Sigmoid colon (tissue), 4 donors: ENCODE results near the gene TENM4.

Source experiments
- EP300 ChIP-seq, 4 donors: sonication (generic); formaldehyde crosslinking; IDR thresholded peaks; one replicate each; pipeline ENCODE4 v1.6.1; 2017; ENCODE audit warnings: antibody characterized with exemption in 4 of 4
- POLR2A ChIP-seq, 2 donors: fragments of 450-650 bp; IDR thresholded peaks; one replicate each; pipeline ENCODE4 v1.6.1; 2016; ENCODE audit warnings: antibody characterized with exemption in 2 of 2, mild to moderate bottlenecking in 2 of 2, moderate library complexity in 2 of 2
- POLR2AphosphoS5 ChIP-seq, 4 donors: sonication (generic); formaldehyde crosslinking; IDR thresholded peaks; one replicate each; pipeline ENCODE4 v1.6.1; 2017; ENCODE audit warnings: antibody characterized with exemption in 4 of 4
- TF ChIP-seq, protein P1 (sequence below), 4 experiments: fragments of 450-650 bp in 3 of 4; fragments of 200-600 bp in 1 of 4; IDR thresholded peaks; one replicate each; pipeline ENCODE4 v1.5.1; 2016 to 2019; ENCODE audit warnings: antibody characterized with exemption in 4 of 4, mild to moderate bottlenecking in 3 of 4, moderate library complexity in 2 of 4

GRCh38 chr11:78921509-78921908, 519.3 kb downstream of the TENM4 start:
- TF ChIP-seq, protein P1, sequence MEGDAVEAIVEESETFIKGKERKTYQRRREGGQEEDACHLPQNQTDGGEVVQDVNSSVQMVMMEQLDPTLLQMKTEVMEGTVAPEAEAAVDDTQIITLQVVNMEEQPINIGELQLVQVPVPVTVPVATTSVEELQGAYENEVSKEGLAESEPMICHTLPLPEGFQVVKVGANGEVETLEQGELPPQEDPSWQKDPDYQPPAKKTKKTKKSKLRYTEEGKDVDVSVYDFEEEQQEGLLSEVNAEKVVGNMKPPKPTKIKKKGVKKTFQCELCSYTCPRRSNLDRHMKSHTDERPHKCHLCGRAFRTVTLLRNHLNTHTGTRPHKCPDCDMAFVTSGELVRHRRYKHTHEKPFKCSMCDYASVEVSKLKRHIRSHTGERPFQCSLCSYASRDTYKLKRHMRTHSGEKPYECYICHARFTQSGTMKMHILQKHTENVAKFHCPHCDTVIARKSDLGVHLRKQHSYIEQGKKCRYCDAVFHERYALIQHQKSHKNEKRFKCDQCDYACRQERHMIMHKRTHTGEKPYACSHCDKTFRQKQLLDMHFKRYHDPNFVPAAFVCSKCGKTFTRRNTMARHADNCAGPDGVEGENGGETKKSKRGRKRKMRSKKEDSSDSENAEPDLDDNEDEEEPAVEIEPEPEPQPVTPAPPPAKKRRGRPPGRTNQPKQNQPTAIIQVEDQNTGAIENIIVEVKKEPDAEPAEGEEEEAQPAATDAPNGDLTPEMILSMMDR (IDR thresholded peaks at IDR 0.05), result no peak
- no peak for TF ChIP-seq POLR2AphosphoS5 (IDR thresholded peaks at IDR 0.05)
- TF ChIP-seq POLR2A (IDR thresholded peaks at IDR 0.05), result no peak
- TF ChIP-seq EP300 (IDR thresholded peaks at IDR 0.05), result no peak
